Esophagus muscularis mucosa (tissue), 4 donors: ENCODE measurements around the gene ZCCHC9. TPM values are rescaled to one million over a fixed set of nuclear protein-coding genes. Genes with fewer than 3 reads are reported as not detected.
A peak's percentile ranks its signal among the peaks of the same experiment; 100 is the strongest.
"Not testable (repeated sequence)": the region's sequence is repeated elsewhere in the genome, so short reads cannot be mapped to it uniquely, and the experiment has no call there.

ENCODE experiments used
- DNase-seq: peaks from one replicate; pipeline ENCODE4 v3.0.0-alpha.2; 2017; ENCODE audit errors: extremely low spot score
- H3K27ac ChIP-seq, 4 donors: fragments of 200-600 bp; sonication (generic); replicated peaks in 1 of 4; 1 replicate in 3 of 4; 2 replicates in 1 of 4; pipeline ENCODE4 v1.5.1; 2016 to 2019; ENCODE audit warnings: mild to moderate bottlenecking in 1 of 4
- H3K27me3 ChIP-seq, 4 donors: fragments of 200-600 bp; sonication (generic); one replicate each; pipeline versions ENCODE4 v1.5.1 to v1.6.0; 2016 to 2019
- H3K36me3 ChIP-seq, 4 donors: fragments of 200-600 bp; sonication (generic); one replicate each; pipeline ENCODE4 v1.5.1; 2016 to 2019
- H3K4me1 ChIP-seq, 4 donors: fragments of 200-600 bp; sonication (generic); one replicate each; pipeline ENCODE4 v1.5.1; 2016 to 2019
- H3K4me3 ChIP-seq, 4 donors: fragments of 200-600 bp; sonication (generic); 1 replicate in 2 of 4; 2 replicates in 2 of 4; pipeline ENCODE4 v1.5.1; 2016 to 2019; ENCODE audit warnings: mild to moderate bottlenecking in 4 of 4, moderate library complexity in 1 of 4
- H3K9me3 ChIP-seq, 4 donors: fragments of 200-600 bp; sonication (generic); 1 replicate in 3 of 4; 2 replicates in 1 of 4; pipeline ENCODE4 v1.5.1; 2016 to 2019
- CTCF ChIP-seq, 3 experiments: fragments of 200-600 bp in 2 of 3; fragments of 450-650 bp in 1 of 3; sonication (generic) in 2 of 3; IDR thresholded peaks; one replicate each; pipeline ENCODE4 v1.5.1; 2017 to 2019; ENCODE audit warnings: antibody characterized with exemption in 3 of 3, mild to moderate bottlenecking in 2 of 3, moderate library complexity in 1 of 3
- EP300 ChIP-seq: sonication (generic); formaldehyde crosslinking; IDR thresholded peaks from one replicate; pipeline ENCODE4 v1.6.1; 2017; ENCODE audit warnings: antibody characterized with exemption
- POLR2A ChIP-seq: fragments of 450-650 bp; IDR thresholded peaks from one replicate; pipeline ENCODE4 v1.6.1; 2017; ENCODE audit warnings: antibody characterized with exemption, moderate library complexity, mild to moderate bottlenecking, low read depth
- POLR2AphosphoS5 ChIP-seq, 2 donors: sonication (generic); formaldehyde crosslinking; IDR thresholded peaks; one replicate each; pipeline ENCODE4 v1.6.1; 2017; ENCODE audit warnings: antibody characterized with exemption in 2 of 2
- WGBS: methylation state at CpG from one replicate; pipeline ENCODE4 v1.1.5; 2018; 5-methylcytosine and 5-hydroxymethylcytosine counted together
- intact Hi-C: fragments of 100-400 bp; cut with DNase I; formaldehyde crosslinking; loops from one replicate; pipeline ENCODE4 v1.15.1; 2023
- total RNA-seq, 4 donors: library from RNA; depleted of rRNA; stranded (reverse); fragments of >200 nt; gene quantifications; one replicate each; pipeline versions ENCODE4 v1.1.0 to v1.2.1, GENCODE V29; 2016

ZCCHC9 gene
- total RNA-seq, 4 donors from 2014 or later: 18.7 to 38.6 (median 22.8) TPM

- Histone ChIP-seq H3K27me3 (no peaks in the 10 kb centered on the region), H3K4me3 (no peak overlapping the region), H3K4me1 (no peaks in the 10 kb centered on the region), H3K27ac (no peak overlapping the region), H3K9me3 (no peaks in the 10 kb centered on the region), H3K36me3 (no peaks in the 10 kb centered on the region)
- TF ChIP-seq CTCF (IDR thresholded peaks at IDR 0.05) (no peak), POLR2AphosphoS5 (IDR thresholded peaks at IDR 0.05) (no peak), EP300 (no peak), POLR2A (no peak)
- DNase-seq: no peak
- 79% methylated on average over 2 of the region's 2 CpGs for WGBS
- intact Hi-C loops: no loop called here
Observed at GRCh38 chr5:81337803-81338202, 36.4 kb downstream of the ZCCHC9 start.

- H3K4me1 ChIP-seq, H3K27ac ChIP-seq, H3K9me3 ChIP-seq, H3K27me3 ChIP-seq, intact Hi-C loops, H3K4me3 ChIP-seq, H3K36me3 ChIP-seq: not testable (repeated sequence)
- peak; percentile 10 for DNase-seq
- WGBS: 67% methylated on average over 3 of the region's 3 CpGs
Observed at GRCh38 chr5:81338213-81338612, 36.8 kb downstream of the ZCCHC9 start.

- H3K27ac ChIP-seq: no peak overlapping the region
- H3K4me1 ChIP-seq: no peaks in the 10 kb centered on the region
- DNase-seq: no peak
- no peaks in the 10 kb centered on the region for H3K36me3 ChIP-seq
- intact Hi-C loops: no loop called here
- H3K9me3 ChIP-seq: no peaks in the 10 kb centered on the region
- TF ChIP-seq EP300: no peak
- no peak for TF ChIP-seq CTCF (IDR thresholded peaks at IDR 0.05)
- TF ChIP-seq POLR2AphosphoS5 (IDR thresholded peaks at IDR 0.05): no peak
- TF ChIP-seq POLR2A: no peak
- no peaks in the 10 kb centered on the region for H3K27me3 ChIP-seq
- no peak overlapping the region for H3K4me3 ChIP-seq
- 88% methylated on average over 13 of the region's 13 CpGs for WGBS
Observed at GRCh38 chr5:81344736-81345135, 43.3 kb downstream of the ZCCHC9 start.

GRCh38 chr5:81345411-81346003, 44.1 kb downstream of the ZCCHC9 start:
- TF ChIP-seq CTCF (IDR thresholded peaks at IDR 0.05): no peak
- no peak for TF ChIP-seq EP300
- no peak for TF ChIP-seq POLR2A
- no peak for TF ChIP-seq POLR2AphosphoS5 (IDR thresholded peaks at IDR 0.05)
- Histone ChIP-seq H3K36me3 (no peaks in the 10 kb centered on the region), H3K9me3 (no peaks in the 10 kb centered on the region), H3K27me3 (no peaks in the 10 kb centered on the region), H3K4me3 (no peak overlapping the region), H3K27ac (no peak overlapping the region), H3K4me1 (no peaks in the 10 kb centered on the region)
- WGBS: 90% methylated on average over 5 of the region's 5 CpGs
- intact Hi-C loops: no loop called here
- no peak for DNase-seq

- no peaks in the 10 kb centered on the region for H3K27me3 ChIP-seq
- H3K27ac ChIP-seq: no peak overlapping the region
- DNase-seq: peak; percentile 77
- no peaks in the 10 kb centered on the region for H3K4me1 ChIP-seq
- H3K36me3 ChIP-seq: no peaks in the 10 kb centered on the region
- 77% methylated on average over 4 of the region's 4 CpGs for WGBS
- H3K4me3 ChIP-seq: no peak overlapping the region
- intact Hi-C loops: no loop called here
- TF ChIP-seq EP300 (no peak), POLR2AphosphoS5 (IDR thresholded peaks at IDR 0.05) (no peak), POLR2A (no peak), CTCF (IDR thresholded peaks at IDR 0.05) (no peak)
- H3K9me3 ChIP-seq: no peaks in the 10 kb centered on the region
Observed at GRCh38 chr5:81349161-81349560, 47.8 kb downstream of the ZCCHC9 start.
